ENCODE data around the gene POLD1.

The POLD1 gene

GRCh38 chr19:50380137-50380536 is 4.0 kb upstream of the POLD1 start:
- H3K36me3 ChIP-seq (ENCODE audit: control insufficient read depth, low read length): peaks cover 66% of the 10 kb centered on the region

GRCh38 chr19:50380751-50381151 is 3.4 kb upstream of the POLD1 start:
- Histone ChIP-seq H3K36me3 (ENCODE audit: control insufficient read depth, low read length) (peaks cover 70% of the 10 kb centered on the region), H3K4me1 (ENCODE audit: control insufficient read depth, low read length) (peaks cover 28% of the 10 kb centered on the region)

More at GRCh38 chr19:50380137-50380536, 4.0 kb upstream of the POLD1 start:
- Histone ChIP-seq H3K9me3 (ENCODE audit: control insufficient read depth, insufficient read depth, low read length) (no peaks in the 10 kb centered on the region), H3K4me2 (ENCODE audit: low read length) (no peak overlapping the region), H3F3A (ENCODE audit: control insufficient read depth, insufficient read depth) (0 out of 2 replicates have a peak, but pooled peaks cover 3% of the 10 kb centered on the region), H3K27ac (ENCODE audit: low read depth, low read length) (no peak overlapping the region), H3K4me1 (ENCODE audit: control insufficient read depth, low read length) (peaks cover 27% of the 10 kb centered on the region), H3K79me2 (ENCODE audit: control insufficient read depth, low read length) (peaks cover 23% of the 10 kb centered on the region), H3K9me2 (replicated peaks; ENCODE audit: control insufficient read depth, low read length) (no peaks in the 10 kb centered on the region), H3K27me3 (ENCODE audit: control insufficient read depth, low read length) (no peaks in the 10 kb centered on the region), H4K20me1 (ENCODE audit: control insufficient read depth, insufficient read depth, low read depth, low read length) (peaks cover 9% of the 10 kb centered on the region; the same call in 1 of the 2 replicates), H3K4me3 (ENCODE audit: low read length) (no peak overlapping the region)
- TF ChIP-seq EZH2phosphoT487 (IDR thresholded peaks at IDR 0.05; ENCODE audit: borderline replicate concordance, low read length) (no peak), CTCF (IDR thresholded peaks at IDR 0.05; ENCODE audit: low read depth, low read length, poor library complexity, severe bottlenecking) (no peak)

DNA sequence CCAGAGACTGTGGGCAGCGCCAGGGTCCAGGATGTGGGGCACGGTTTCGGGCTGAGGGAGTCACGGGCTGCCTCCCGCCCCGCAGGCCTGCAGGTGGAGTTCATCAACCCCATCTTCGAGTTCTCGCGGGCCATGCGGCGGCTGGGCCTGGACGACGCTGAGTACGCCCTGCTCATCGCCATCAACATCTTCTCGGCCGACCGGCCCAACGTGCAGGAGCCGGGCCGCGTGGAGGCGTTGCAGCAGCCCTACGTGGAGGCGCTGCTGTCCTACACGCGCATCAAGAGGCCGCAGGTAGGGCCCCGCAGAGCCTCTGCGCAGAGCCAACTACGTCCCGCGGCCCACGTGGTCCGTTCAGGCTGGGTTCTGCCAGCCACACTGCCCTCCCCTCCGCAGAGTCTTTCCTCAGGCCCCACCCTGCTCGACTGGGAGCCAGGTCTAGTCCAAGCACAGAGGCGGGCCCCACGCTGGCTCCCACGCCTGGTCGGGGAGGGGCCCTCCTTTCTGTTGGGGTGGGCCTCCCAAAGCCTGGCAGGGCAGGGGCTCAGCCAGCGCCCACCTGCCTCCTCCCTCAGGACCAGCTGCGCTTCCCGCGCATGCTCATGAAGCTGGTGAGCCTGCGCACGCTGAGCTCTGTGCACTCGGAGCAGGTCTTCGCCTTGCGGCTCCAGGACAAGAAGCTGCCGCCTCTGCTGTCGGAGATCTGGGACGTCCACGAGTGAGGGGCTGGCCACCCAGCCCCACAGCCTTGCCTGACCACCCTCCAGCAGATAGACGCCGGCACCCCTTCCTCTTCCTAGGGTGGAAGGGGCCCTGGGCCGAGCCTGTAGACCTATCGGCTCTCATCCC is 2.0 kb upstream of the POLD1 start:
- Histone ChIP-seq H3K4me3 (ENCODE audit: low read length) (no peak overlapping the region), H3K9me2 (replicated peaks; ENCODE audit: control insufficient read depth, low read length) (no peaks in the 10 kb centered on the region), H3K4me1 (ENCODE audit: control insufficient read depth, low read length) (peaks cover 34% of the 10 kb centered on the region), H3K27me3 (ENCODE audit: control insufficient read depth, low read length) (no peaks in the 10 kb centered on the region), H3K27ac (ENCODE audit: low read depth, low read length) (no peak overlapping the region), H3F3A (ENCODE audit: control insufficient read depth, insufficient read depth) (no peaks in the 10 kb centered on the region), H3K4me2 (ENCODE audit: low read length) (no peak overlapping the region), H3K36me3 (ENCODE audit: control insufficient read depth, low read length) (peaks cover 80% of the 10 kb centered on the region), H4K20me1 (ENCODE audit: control insufficient read depth, insufficient read depth, low read depth, low read length) (peaks cover 22% of the 10 kb centered on the region; the same call in 1 of the 2 replicates), H3K79me2 (ENCODE audit: control insufficient read depth, low read length) (peaks cover 41% of the 10 kb centered on the region), H3K9me3 (ENCODE audit: control insufficient read depth, insufficient read depth, low read length) (no peaks in the 10 kb centered on the region)
- TF ChIP-seq CTCF (IDR thresholded peaks at IDR 0.05; ENCODE audit: low read depth, low read length, poor library complexity, severe bottlenecking): no peak
- TF ChIP-seq EZH2phosphoT487 (IDR thresholded peaks at IDR 0.05; ENCODE audit: borderline replicate concordance, low read length): no peak

More at GRCh38 chr19:50380751-50381151, 3.4 kb upstream of the POLD1 start:
- TF ChIP-seq CTCF (IDR thresholded peaks at IDR 0.05; ENCODE audit: low read depth, low read length, poor library complexity, severe bottlenecking): no peak
- TF ChIP-seq EZH2phosphoT487 (IDR thresholded peaks at IDR 0.05; ENCODE audit: borderline replicate concordance, low read length): no peak
- Histone ChIP-seq H3K4me2 (ENCODE audit: low read length) (no peak overlapping the region), H3K27ac (ENCODE audit: low read depth, low read length) (no peak overlapping the region), H3F3A (ENCODE audit: control insufficient read depth, insufficient read depth) (0 out of 2 replicates have a peak, but pooled peaks cover 3% of the 10 kb centered on the region), H3K4me3 (ENCODE audit: low read length) (no peak overlapping the region), H3K27me3 (ENCODE audit: control insufficient read depth, low read length) (no peaks in the 10 kb centered on the region), H4K20me1 (ENCODE audit: control insufficient read depth, insufficient read depth, low read depth, low read length) (peaks cover 11% of the 10 kb centered on the region; the same call in 1 of the 2 replicates), H3K9me2 (replicated peaks; ENCODE audit: control insufficient read depth, low read length) (no peaks in the 10 kb centered on the region), H3K79me2 (ENCODE audit: control insufficient read depth, low read length) (peaks cover 29% of the 10 kb centered on the region), H3K9me3 (ENCODE audit: control insufficient read depth, insufficient read depth, low read length) (no peaks in the 10 kb centered on the region)
